ENCODE measurements around the gene MYBPC3. TPM values are rescaled to one million over a fixed set of nuclear protein-coding genes. Genes with fewer than 3 reads are reported as not detected.

Gene MYBPC3
- total RNA-seq, 1 donor from 2014 or later = not detected

GRCh38 chr11:47350315-47350714, 2.2 kb downstream of the MYBPC3 start:
- Mint-ChIP-seq H3K36me3 (ENCODE audit: unreplicated experiment) (no peaks in the 10 kb centered on the region), H3K27me3 (ENCODE audit: unreplicated experiment) (peaks cover 4% of the 10 kb centered on the region), H3K27ac (ENCODE audit: unreplicated experiment) (no peak overlapping the region), H3K4me3 (ENCODE audit: unreplicated experiment) (no peak overlapping the region), H3K4me1 (ENCODE audit: low read depth, unreplicated experiment) (peaks cover 5% of the 10 kb centered on the region), H3K9me3 (ENCODE audit: unreplicated experiment) (peaks cover 5% of the 10 kb centered on the region)
- TF ChIP-seq CTCF (IDR thresholded peaks at IDR 0.05; ENCODE audit: partially characterized antibody, unreplicated experiment) = no peak
- DNase-seq = no peak

GRCh38 chr11:47349521-47350095, 2.9 kb downstream of the MYBPC3 start:
- H3K27me3 Mint-ChIP-seq (ENCODE audit: unreplicated experiment) = peaks cover 4% of the 10 kb centered on the region
- DNase-seq = no peak
- no peak overlapping the region for H3K4me3 Mint-ChIP-seq (ENCODE audit: unreplicated experiment)
- no peak for TF ChIP-seq CTCF (IDR thresholded peaks at IDR 0.05; ENCODE audit: partially characterized antibody, unreplicated experiment)
- H3K4me1 Mint-ChIP-seq (ENCODE audit: low read depth, unreplicated experiment) = peaks cover 5% of the 10 kb centered on the region
- no peak overlapping the region for H3K27ac Mint-ChIP-seq (ENCODE audit: unreplicated experiment)
- H3K9me3 Mint-ChIP-seq (ENCODE audit: unreplicated experiment) = peaks cover 4% of the 10 kb centered on the region
- H3K36me3 Mint-ChIP-seq (ENCODE audit: unreplicated experiment) = no peaks in the 10 kb centered on the region

GRCh38 chr11:47348859-47349258, 3.6 kb downstream of the MYBPC3 start:
- no peak for TF ChIP-seq CTCF (IDR thresholded peaks at IDR 0.05; ENCODE audit: partially characterized antibody, unreplicated experiment)
- peak; percentile 55 for DNase-seq
- peaks cover 5% of the 10 kb centered on the region for H3K4me1 Mint-ChIP-seq (ENCODE audit: low read depth, unreplicated experiment)
- no peaks in the 10 kb centered on the region for H3K36me3 Mint-ChIP-seq (ENCODE audit: unreplicated experiment)
- no peaks in the 10 kb centered on the region for H3K9me3 Mint-ChIP-seq (ENCODE audit: unreplicated experiment)
- H3K27me3 Mint-ChIP-seq (ENCODE audit: unreplicated experiment) = peaks cover 4% of the 10 kb centered on the region
- no peak overlapping the region for H3K4me3 Mint-ChIP-seq (ENCODE audit: unreplicated experiment)
- H3K27ac Mint-ChIP-seq (ENCODE audit: unreplicated experiment) = no peak overlapping the region

- DNase-seq = no peak
- Mint-ChIP-seq H3K4me1 (ENCODE audit: low read depth, unreplicated experiment) (peaks cover 5% of the 10 kb centered on the region), H3K27ac (ENCODE audit: unreplicated experiment) (no peak overlapping the region), H3K4me3 (ENCODE audit: unreplicated experiment) (no peak overlapping the region), H3K9me3 (ENCODE audit: unreplicated experiment) (no peaks in the 10 kb centered on the region), H3K36me3 (ENCODE audit: unreplicated experiment) (no peaks in the 10 kb centered on the region), H3K27me3 (ENCODE audit: unreplicated experiment) (peaks cover 6% of the 10 kb centered on the region)
- no peak for TF ChIP-seq CTCF (IDR thresholded peaks at IDR 0.05; ENCODE audit: partially characterized antibody, unreplicated experiment)
Measured at GRCh38 chr11:47348131-47348802, 4.2 kb downstream of the MYBPC3 start.

GRCh38 chr11:47347137-47347536, 5.4 kb downstream of the MYBPC3 start:
- Mint-ChIP-seq H3K4me1 (ENCODE audit: low read depth, unreplicated experiment) (peaks cover 5% of the 10 kb centered on the region), H3K27me3 (ENCODE audit: unreplicated experiment) (peaks cover 6% of the 10 kb centered on the region), H3K36me3 (ENCODE audit: unreplicated experiment) (no peaks in the 10 kb centered on the region), H3K4me3 (ENCODE audit: unreplicated experiment) (no peak overlapping the region), H3K9me3 (ENCODE audit: unreplicated experiment) (no peaks in the 10 kb centered on the region), H3K27ac (ENCODE audit: unreplicated experiment) (no peak overlapping the region)
- no peak for DNase-seq
- TF ChIP-seq CTCF (IDR thresholded peaks at IDR 0.05; ENCODE audit: partially characterized antibody, unreplicated experiment) = no peak

All from glutamatergic neuron (in vitro differentiated cells).